ENCODE data around the gene SIX1. TPM values are rescaled to one million over a fixed set of nuclear protein-coding genes. Genes with fewer than 3 reads are reported as not detected.

Gene SIX1
- total RNA-seq, 3 donors from 2014 or later (not counting 1 experiment from before 2014, with no cell fraction given), result not detected

DNA sequence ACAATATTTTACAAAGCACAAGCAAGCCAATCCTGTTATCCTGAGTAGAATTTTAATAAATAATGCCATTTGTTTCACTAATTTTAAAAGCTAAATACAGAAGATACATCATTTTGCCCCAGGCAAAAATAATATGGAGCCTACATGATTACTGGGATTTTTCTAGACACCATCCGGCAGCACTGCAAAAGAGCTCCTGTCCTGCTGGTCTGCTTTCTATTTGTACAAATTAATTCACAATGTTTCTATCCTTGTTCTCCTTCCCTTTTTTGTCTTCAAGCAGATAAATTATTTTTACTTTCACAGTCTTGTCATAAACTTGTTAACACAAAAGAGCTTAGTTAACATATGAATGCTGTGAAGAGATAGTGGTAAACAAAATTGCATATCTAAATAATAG lies 4.6 kb downstream of the SIX1 start:
- peaks cover 8 to 15% of the 10 kb centered on the region in 2 donors for H3K4me1 Mint-ChIP-seq
- Histone ChIP-seq H3K4me3 (ENCODE audit: low read length) (no peak overlapping the region), H3K27me3 (ENCODE audit: control insufficient read depth, insufficient read depth, low read length) (peaks cover 81% of the 10 kb centered on the region), H3K27ac (ENCODE audit: low read length) (no peak overlapping the region), H3K36me3 (ENCODE audit: control insufficient read depth, insufficient read depth, low read length) (no peaks in the 10 kb centered on the region), H3K4me1 (ENCODE audit: control insufficient read depth, insufficient read depth, low read length) (peaks cover 31% of the 10 kb centered on the region), H3K9me3 (ENCODE audit: control insufficient read depth, insufficient read depth, low read length) (no peaks in the 10 kb centered on the region)
- no peak overlapping the region for H3K4me3 Mint-ChIP-seq
- TF ChIP-seq, protein P1, sequence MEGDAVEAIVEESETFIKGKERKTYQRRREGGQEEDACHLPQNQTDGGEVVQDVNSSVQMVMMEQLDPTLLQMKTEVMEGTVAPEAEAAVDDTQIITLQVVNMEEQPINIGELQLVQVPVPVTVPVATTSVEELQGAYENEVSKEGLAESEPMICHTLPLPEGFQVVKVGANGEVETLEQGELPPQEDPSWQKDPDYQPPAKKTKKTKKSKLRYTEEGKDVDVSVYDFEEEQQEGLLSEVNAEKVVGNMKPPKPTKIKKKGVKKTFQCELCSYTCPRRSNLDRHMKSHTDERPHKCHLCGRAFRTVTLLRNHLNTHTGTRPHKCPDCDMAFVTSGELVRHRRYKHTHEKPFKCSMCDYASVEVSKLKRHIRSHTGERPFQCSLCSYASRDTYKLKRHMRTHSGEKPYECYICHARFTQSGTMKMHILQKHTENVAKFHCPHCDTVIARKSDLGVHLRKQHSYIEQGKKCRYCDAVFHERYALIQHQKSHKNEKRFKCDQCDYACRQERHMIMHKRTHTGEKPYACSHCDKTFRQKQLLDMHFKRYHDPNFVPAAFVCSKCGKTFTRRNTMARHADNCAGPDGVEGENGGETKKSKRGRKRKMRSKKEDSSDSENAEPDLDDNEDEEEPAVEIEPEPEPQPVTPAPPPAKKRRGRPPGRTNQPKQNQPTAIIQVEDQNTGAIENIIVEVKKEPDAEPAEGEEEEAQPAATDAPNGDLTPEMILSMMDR (IDR thresholded peaks at IDR 0.05), result no peak
- peaks cover 68 to 86% of the 10 kb centered on the region in 2 donors for H3K27me3 Mint-ChIP-seq (ENCODE audit: low read depth in 2 of 2)
- ATAC-seq (no peak), DNase-seq (no peak)
- no peaks in the 10 kb centered on the region for H3K9me3 Mint-ChIP-seq
- no peak overlapping the region for H3K27ac Mint-ChIP-seq
- WGBS (ENCODE audit: insufficient coverage), result 25% methylated on average over 1 of the region's 1 CpG
- intact Hi-C loops (cut with micrococcal nuclease), result no loop called here
- H3K36me3 Mint-ChIP-seq, result no peaks in the 10 kb centered on the region

DNA sequence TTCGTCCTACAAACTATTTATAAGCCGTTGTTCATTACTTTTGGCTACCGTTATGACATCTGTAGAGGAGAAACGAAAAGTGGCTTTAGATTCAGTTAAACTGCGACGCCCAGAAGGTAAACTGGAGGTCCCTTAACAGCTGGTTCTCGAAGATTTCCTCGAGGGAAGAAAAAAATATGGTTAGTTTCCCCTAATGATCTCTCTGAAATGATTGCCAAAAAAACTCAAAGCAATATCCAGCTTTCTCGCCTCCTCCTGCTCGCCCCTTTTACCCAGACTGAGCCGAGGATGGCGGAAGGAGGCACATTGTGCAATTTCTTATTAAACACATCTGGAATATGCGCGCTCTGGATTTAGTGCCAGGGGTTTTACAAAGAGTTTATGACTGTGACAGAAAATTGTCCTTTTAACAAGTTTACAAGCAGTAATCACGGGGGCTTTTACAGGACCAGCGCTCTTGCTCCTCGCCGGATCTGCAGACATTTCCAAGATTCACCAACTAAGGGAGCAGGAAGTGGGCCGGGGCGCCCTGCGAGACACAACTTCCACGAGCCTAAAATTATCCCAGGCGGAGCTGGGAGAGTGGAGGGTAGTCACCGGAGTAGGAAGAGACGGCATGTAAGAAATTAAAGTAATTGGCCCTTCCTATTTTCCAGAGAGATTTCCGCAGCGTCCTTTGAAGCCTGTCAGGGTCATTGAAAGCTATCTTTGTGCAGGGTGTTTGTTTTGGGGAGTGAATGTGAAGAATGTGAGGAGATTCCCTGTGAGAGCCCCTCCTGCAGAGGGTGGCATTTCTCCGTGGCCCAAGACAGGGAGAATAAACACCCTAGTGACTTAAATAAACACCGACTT lies 5.6 kb downstream of the SIX1 start:
- H3K36me3 Mint-ChIP-seq, result no peaks in the 10 kb centered on the region
- H3K27ac Mint-ChIP-seq, result no peak overlapping the region
- no peaks in the 10 kb centered on the region for H3K9me3 Mint-ChIP-seq
- Histone ChIP-seq H3K9me3 (ENCODE audit: control insufficient read depth, insufficient read depth, low read length) (no peaks in the 10 kb centered on the region), H3K4me1 (ENCODE audit: control insufficient read depth, insufficient read depth, low read length) (peaks cover 27% of the 10 kb centered on the region), H3K36me3 (ENCODE audit: control insufficient read depth, insufficient read depth, low read length) (no peaks in the 10 kb centered on the region), H3K27me3 (ENCODE audit: control insufficient read depth, insufficient read depth, low read length) (peaks cover 79% of the 10 kb centered on the region), H3K4me3 (ENCODE audit: low read length) (no peak overlapping the region), H3K27ac (ENCODE audit: low read length) (no peak overlapping the region)
- DNase-seq, result no peak
- no peak overlapping the region for H3K4me3 Mint-ChIP-seq
- peaks cover 77 to 92% of the 10 kb centered on the region in 2 donors for H3K27me3 Mint-ChIP-seq (ENCODE audit: low read depth in 2 of 2)
- 11% methylated on average over 28 of the region's 29 CpGs for WGBS (ENCODE audit: insufficient coverage)
- peaks cover 6 to 14% of the 10 kb centered on the region in 2 donors for H3K4me1 Mint-ChIP-seq
- no peak for ATAC-seq
- TF ChIP-seq, protein P1 (IDR thresholded peaks at IDR 0.05), result no peak
- intact Hi-C loops (cut with micrococcal nuclease), result no loop called here

DNA sequence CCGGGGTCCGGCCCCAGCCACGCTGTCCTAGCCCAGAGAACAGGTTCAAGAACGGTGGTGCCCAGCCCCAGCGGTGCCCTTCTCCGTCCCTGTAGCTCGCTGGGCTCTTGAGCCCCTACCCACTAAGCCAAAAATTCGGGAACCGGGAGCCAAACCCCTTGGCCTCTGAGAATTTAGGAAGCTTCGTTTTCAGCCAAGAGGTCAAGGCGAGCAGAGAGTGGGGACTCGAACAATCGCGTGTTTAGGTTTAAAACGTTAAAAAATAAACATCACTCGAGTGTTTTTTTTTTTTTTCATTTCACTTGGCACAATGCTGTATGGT lies 6.2 kb downstream of the SIX1 start:
- Mint-ChIP-seq H3K4me3 (no peak overlapping the region), H3K4me1 (peaks cover 6 to 13% of the 10 kb centered on the region in 2 donors), H3K36me3 (no peaks in the 10 kb centered on the region), H3K9me3 (no peaks in the 10 kb centered on the region), H3K27me3 (ENCODE audit: low read depth in 2 of 2) (peaks cover 81 to 92% of the 10 kb centered on the region in 2 donors), H3K27ac (no peak overlapping the region)
- ATAC-seq (no peak), DNase-seq (no peak)
- Histone ChIP-seq H3K4me1 (ENCODE audit: control insufficient read depth, insufficient read depth, low read length) (peaks cover 22% of the 10 kb centered on the region), H3K27me3 (ENCODE audit: control insufficient read depth, insufficient read depth, low read length) (peaks cover 80% of the 10 kb centered on the region), H3K4me3 (ENCODE audit: low read length) (no peak overlapping the region), H3K27ac (ENCODE audit: low read length) (no peak overlapping the region), H3K36me3 (ENCODE audit: control insufficient read depth, insufficient read depth, low read length) (no peaks in the 10 kb centered on the region), H3K9me3 (ENCODE audit: control insufficient read depth, insufficient read depth, low read length) (no peaks in the 10 kb centered on the region)
- intact Hi-C loops (cut with micrococcal nuclease), result no loop called here
- TF ChIP-seq, protein P1 (IDR thresholded peaks at IDR 0.05), result no peak
- 9% methylated on average over 16 of the region's 16 CpGs for WGBS (ENCODE audit: insufficient coverage)
